Cardiac muscle cell (in vitro differentiated cells and primary cell): ENCODE measurements around the gene CDX2. TPM values are rescaled to one million over a fixed set of nuclear protein-coding genes. Genes with fewer than 3 reads are reported as not detected.

Source experiments
- DNase-seq, 2 donors: peaks; one replicate each; pipeline versions ENCODE4 v3.0.0 to v3.0.0-alpha.2; 2010 to 2017; ENCODE audit warnings: low read depth in 1 of 2, low spot score in 1 of 2
- H3K27ac ChIP-seq: fragments of 200-600 bp; sonication (generic); 2 replicates; pipeline ENCODE4 v1.5.1; 2016
- H3K27me3 ChIP-seq: fragments of 200-600 bp; sonication (generic); 2 replicates; pipeline ENCODE4 v1.6.0; 2016; ENCODE audit warnings: control low read depth
- H3K36me3 ChIP-seq: fragments of 200-600 bp; sonication (generic); 2 replicates; pipeline ENCODE4 v1.5.1; 2016; ENCODE audit warnings: control low read depth
- H3K4me1 ChIP-seq: fragments of 200-600 bp; sonication (generic); 2 replicates; pipeline ENCODE4 v1.8.1; 2017; ENCODE audit warnings: low read depth, mild to moderate bottlenecking, mixed run types
- H3K4me3 ChIP-seq: fragments of 200-600 bp; sonication (generic); 2 replicates; pipeline ENCODE4 v1.5.1; 2016; ENCODE audit warnings: mild to moderate bottlenecking
- H3K9me3 ChIP-seq: fragments of 200-600 bp; sonication (generic); 2 replicates; pipeline ENCODE4 v1.5.1; 2017; ENCODE audit warnings: low read depth, mild to moderate bottlenecking, control low read depth
- CTCF ChIP-seq: IDR thresholded peaks from 2 replicates; pipeline ENCODE4 v1.5.1; 2012; ENCODE audit warnings: low read depth, mild to moderate bottlenecking, low read length
- polyA plus RNA-seq: library from polyadenylated mRNA; unstranded; fragments of >200 nt; fragmentation: Nextera tagmentation; extraction: Ambion mirVana; gene quantifications from 2 replicates; pipeline ENCODE4 v1.2.1, GENCODE V29; 2016
- total RNA-seq: library from RNA; depleted of rRNA; stranded (reverse); fragments of >200 nt; gene quantifications from 2 replicates; pipeline ENCODE4 v1.2.3, GENCODE V29; 2016

The CDX2 gene
- total and polyA plus RNA-seq, 2 experiments from 2014 or later, result not detected

DNA sequence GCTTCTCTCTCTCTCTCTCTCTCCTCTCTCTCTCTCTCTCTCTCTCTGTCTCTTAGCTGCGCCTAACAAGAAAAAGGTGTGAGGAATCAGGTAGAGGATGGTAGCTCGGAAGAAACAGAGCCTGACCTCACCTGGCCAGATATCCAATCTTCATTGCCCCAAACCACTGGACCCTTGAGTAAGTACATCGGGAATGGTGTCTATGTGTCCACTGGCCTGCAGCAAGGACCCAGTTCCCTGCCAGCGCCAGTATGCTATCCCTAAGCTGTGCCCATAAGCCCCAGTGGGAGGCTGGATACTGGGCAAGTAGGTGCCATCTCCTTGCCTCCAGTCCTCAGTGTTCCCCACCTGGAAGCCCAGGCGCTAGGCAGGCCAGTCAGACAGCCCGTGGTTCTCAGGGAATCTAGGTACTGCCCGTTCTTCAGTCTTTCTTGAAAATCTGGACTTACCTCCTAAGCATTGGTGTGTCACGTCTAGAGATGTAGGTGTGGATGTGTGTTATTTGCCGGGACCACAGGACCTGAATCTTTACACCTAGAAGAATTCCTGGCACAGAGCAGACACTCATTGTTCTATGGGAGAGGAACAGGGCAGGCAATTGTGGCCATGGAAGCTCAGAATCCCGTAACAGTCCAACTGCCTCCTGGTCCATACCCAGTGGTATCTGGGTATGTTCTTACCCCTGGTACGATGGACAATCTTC lies 12.0 kb upstream of the CDX2 start:
- no peak overlapping the region for H3K27ac ChIP-seq
- no peak for TF ChIP-seq CTCF
- H3K4me1 ChIP-seq, result no peaks in the 10 kb centered on the region
- H3K36me3 ChIP-seq, result no peaks in the 10 kb centered on the region
- H3K27me3 ChIP-seq, result peaks cover 100% of the 10 kb centered on the region
- DNase-seq, result no peak
- no peaks in the 10 kb centered on the region for H3K9me3 ChIP-seq
- no peak overlapping the region for H3K4me3 ChIP-seq

DNA sequence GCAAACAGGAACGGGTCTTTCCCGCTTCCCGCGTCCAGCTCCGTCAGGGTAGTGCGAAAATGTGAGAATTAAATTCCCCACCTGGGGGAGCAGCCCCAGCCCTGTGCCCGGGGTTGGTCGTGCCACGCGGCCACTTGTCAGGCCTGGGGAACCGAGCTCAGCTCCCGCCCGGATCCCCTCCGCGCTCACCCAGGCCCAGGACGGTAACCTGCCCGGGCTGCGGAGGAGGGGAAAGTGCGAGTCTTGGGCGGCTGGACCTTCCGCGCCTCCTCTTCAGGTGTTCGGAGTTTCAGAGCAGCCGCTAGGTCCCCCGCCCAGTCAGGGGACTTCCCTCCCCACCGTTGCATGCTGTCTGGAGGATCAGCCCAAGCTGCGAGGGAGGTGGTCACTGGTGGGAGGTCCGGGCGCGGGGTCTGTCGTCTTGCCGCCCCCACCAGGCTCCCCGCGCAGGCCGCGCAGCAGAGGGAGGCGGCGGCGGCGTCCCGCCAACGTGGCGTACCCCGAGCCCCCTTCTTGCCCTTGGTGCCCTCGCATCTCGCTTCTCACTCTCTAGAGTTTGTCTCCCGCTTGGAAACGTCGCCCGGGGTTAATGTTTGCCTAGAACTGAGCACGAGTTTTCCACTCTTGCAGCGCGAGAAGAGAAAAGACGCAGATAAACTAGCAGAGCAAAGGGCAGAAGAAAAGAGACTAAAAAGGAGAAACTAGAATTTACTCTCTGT lies 11.3 kb upstream of the CDX2 start:
- no peak for TF ChIP-seq CTCF
- H3K4me1 ChIP-seq, result no peaks in the 10 kb centered on the region
- H3K36me3 ChIP-seq, result no peaks in the 10 kb centered on the region
- H3K4me3 ChIP-seq, result no peak overlapping the region
- H3K27ac ChIP-seq, result no peak overlapping the region
- no peak for DNase-seq
- peaks cover 100% of the 10 kb centered on the region for H3K27me3 ChIP-seq
- no peaks in the 10 kb centered on the region for H3K9me3 ChIP-seq

DNA sequence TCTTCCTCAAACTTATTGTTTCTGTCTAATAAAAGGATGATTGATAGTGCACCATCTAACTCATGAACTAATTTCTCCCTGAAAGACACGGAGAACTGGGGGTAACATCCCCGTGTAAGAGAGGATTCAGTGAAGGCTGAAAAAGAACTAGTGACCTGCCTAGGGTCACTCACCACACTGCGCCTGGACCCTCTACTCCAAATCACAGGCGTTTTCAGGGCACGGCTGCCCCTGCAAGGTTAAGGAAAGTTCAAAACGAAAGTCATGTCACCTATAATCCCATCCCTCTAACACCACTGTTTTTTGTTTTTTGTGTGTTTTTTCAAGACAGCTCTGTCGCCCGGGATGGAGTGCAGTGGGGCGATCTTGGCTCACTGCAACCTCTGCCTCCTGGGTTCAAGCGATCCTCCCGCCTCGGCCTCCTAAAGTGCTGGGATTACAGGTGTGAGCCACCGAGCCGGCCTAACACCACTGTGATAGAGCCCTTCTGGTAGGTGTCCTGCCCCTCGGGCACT lies 10.7 kb upstream of the CDX2 start:
- TF ChIP-seq CTCF, result no peak
- Histone ChIP-seq H3K4me3 (no peak overlapping the region), H3K4me1 (no peaks in the 10 kb centered on the region), H3K9me3 (no peaks in the 10 kb centered on the region), H3K36me3 (no peaks in the 10 kb centered on the region), H3K27me3 (peaks cover 100% of the 10 kb centered on the region), H3K27ac (no peak overlapping the region)
- no peak for DNase-seq

GRCh38 chr13:27979001-27979643 lies 10.0 kb upstream of the CDX2 start:
- TF ChIP-seq CTCF, result no peak
- Histone ChIP-seq H3K36me3 (no peaks in the 10 kb centered on the region), H3K27me3 (peaks cover 100% of the 10 kb centered on the region), H3K27ac (no peak overlapping the region), H3K9me3 (no peaks in the 10 kb centered on the region), H3K4me3 (no peak overlapping the region), H3K4me1 (no peaks in the 10 kb centered on the region)
- no peak for DNase-seq

GRCh38 chr13:27978301-27978968 lies 9.3 kb upstream of the CDX2 start:
- TF ChIP-seq CTCF, result no peak
- no peak for DNase-seq
- Histone ChIP-seq H3K9me3 (no peaks in the 10 kb centered on the region), H3K27me3 (peaks cover 100% of the 10 kb centered on the region), H3K27ac (no peak overlapping the region), H3K36me3 (no peaks in the 10 kb centered on the region), H3K4me3 (no peak overlapping the region), H3K4me1 (no peaks in the 10 kb centered on the region)
